Measurements from ENCODE around the gene TRIM10. TPM values are rescaled to one million over a fixed set of nuclear protein-coding genes. Genes with fewer than 3 reads are reported as not detected.

Gene TRIM10
- total RNA-seq, 3 donors from 2014 or later (not counting 1 experiment from before 2014, with no cell fraction given), result not detected

GRCh38 chr6:30103872-30104179 is 57.2 kb downstream of the TRIM10 start:
- Mint-ChIP-seq H3K27ac (no peak overlapping the region), H3K36me3 (no peaks in the 10 kb centered on the region), H3K9me3 (no peaks in the 10 kb centered on the region), H3K4me1 (peaks cover 34 to 37% of the 10 kb centered on the region in 2 donors), H3K4me3 (peak overlapping the region; percentile 73), H3K27me3 (ENCODE audit: low read depth in 2 of 2) (peaks cover 44 to 54% of the 10 kb centered on the region in 2 donors)
- H3K4me1 ChIP-seq (ENCODE audit: control insufficient read depth, insufficient read depth, low read length), result peaks cover 38% of the 10 kb centered on the region
- no peaks in the 10 kb centered on the region for H3K9me3 ChIP-seq (ENCODE audit: control insufficient read depth, insufficient read depth, low read length)
- no peak for TF ChIP-seq CTCF (IDR thresholded peaks at IDR 0.05)
- ATAC-seq (no peak), DNase-seq (no peak)
- no peak overlapping the region for H3K4me3 ChIP-seq (ENCODE audit: low read length)
- intact Hi-C loops (cut with micrococcal nuclease), result loop anchor here (1.0 to 5.0 kb wide), 3 partner anchors 27 to 293 kb away; no protein-coding TSS in a partner anchor
- 48% methylated on average over 3 of the region's 3 CpGs for WGBS (ENCODE audit: insufficient coverage)
- H3K27me3 ChIP-seq (ENCODE audit: control insufficient read depth, insufficient read depth, low read length), result peaks cover 29% of the 10 kb centered on the region
- H3K36me3 ChIP-seq (ENCODE audit: control insufficient read depth, insufficient read depth, low read length), result no peaks in the 10 kb centered on the region
- no peak overlapping the region for H3K27ac ChIP-seq (ENCODE audit: low read length)

GRCh38 chr6:30102970-30103871 is 57.8 kb downstream of the TRIM10 start:
- intact Hi-C loops (cut with micrococcal nuclease), result loop anchor here (1.0 to 5.0 kb wide), 3 partner anchors 28 to 294 kb away; no protein-coding TSS in a partner anchor
- Histone ChIP-seq H3K27ac (ENCODE audit: low read length) (peak overlapping the region; percentile 11), H3K9me3 (ENCODE audit: control insufficient read depth, insufficient read depth, low read length) (no peaks in the 10 kb centered on the region), H3K36me3 (ENCODE audit: control insufficient read depth, insufficient read depth, low read length) (no peaks in the 10 kb centered on the region), H3K27me3 (ENCODE audit: control insufficient read depth, insufficient read depth, low read length) (peaks cover 34% of the 10 kb centered on the region), H3K4me1 (ENCODE audit: control insufficient read depth, insufficient read depth, low read length) (peaks cover 38% of the 10 kb centered on the region), H3K4me3 (ENCODE audit: low read length) (peak overlapping the region; percentile 37)
- ATAC-seq (peak; percentile 89), DNase-seq (peak; percentile 72 to 92)
- WGBS (ENCODE audit: insufficient coverage), result 4% methylated on average over 36 of the region's 36 CpGs
- peak; percentile 84 for TF ChIP-seq CTCF (IDR thresholded peaks at IDR 0.05)
- Mint-ChIP-seq H3K4me3 (peak overlapping the region; percentile 73), H3K27ac (peak overlapping the region; percentile 71 to 80), H3K9me3 (no peaks in the 10 kb centered on the region), H3K36me3 (no peaks in the 10 kb centered on the region), H3K4me1 (peaks cover 34 to 37% of the 10 kb centered on the region in 2 donors), H3K27me3 (ENCODE audit: low read depth in 2 of 2) (peaks cover 44 to 54% of the 10 kb centered on the region in 2 donors)

GRCh38 chr6:30102414-30102969 is 58.5 kb downstream of the TRIM10 start:
- no peaks in the 10 kb centered on the region for H3K36me3 ChIP-seq (ENCODE audit: control insufficient read depth, insufficient read depth, low read length)
- TF ChIP-seq CTCF (IDR thresholded peaks at IDR 0.05), result no peak
- Mint-ChIP-seq H3K27me3 (ENCODE audit: low read depth in 2 of 2) (peaks cover 44 to 52% of the 10 kb centered on the region in 2 donors), H3K9me3 (no peaks in the 10 kb centered on the region), H3K27ac (peak overlapping the region; percentile 71 to 80), H3K4me1 (peaks cover 34 to 37% of the 10 kb centered on the region in 2 donors), H3K36me3 (no peaks in the 10 kb centered on the region), H3K4me3 (peak overlapping the region; percentile 73)
- DNase-seq (peak in 1 of 2 donors; percentile 33), ATAC-seq (peak; percentile 3 to 9 (median 5))
- peak overlapping the region; percentile 45 for H3K4me3 ChIP-seq (ENCODE audit: low read length)
- peaks cover 38% of the 10 kb centered on the region for H3K4me1 ChIP-seq (ENCODE audit: control insufficient read depth, insufficient read depth, low read length)
- peak overlapping the region; percentile 11 for H3K27ac ChIP-seq (ENCODE audit: low read length)
- peaks cover 36% of the 10 kb centered on the region for H3K27me3 ChIP-seq (ENCODE audit: control insufficient read depth, insufficient read depth, low read length)
- intact Hi-C loops (cut with micrococcal nuclease), result loop anchor here (5.0 kb wide), 1 partner anchor 295 kb away; no protein-coding TSS in a partner anchor
- WGBS (ENCODE audit: insufficient coverage), result 61% methylated on average over 13 of the region's 15 CpGs
- H3K9me3 ChIP-seq (ENCODE audit: control insufficient read depth, insufficient read depth, low read length), result no peaks in the 10 kb centered on the region

Other genes with a start within 250 kb of the TRIM10 start
- gene HLA-A, start 218.7 kb downstream of the TRIM10 start, total RNA-seq, result 1,000 to 10,000 TPM; 2,088 to 2,855 (median 2,731) TPM
- gene POLR1H, start 99.9 kb downstream of the TRIM10 start, total RNA-seq, result 10 to 100 TPM; 21.0 to 36.2 (median 28.5) TPM
- gene PPP1R11, start 94.0 kb downstream of the TRIM10 start, total RNA-seq, result 10 to 100 TPM; 52.9 to 75.3 (median 61.1) TPM
- not detected for gene RNF39, start 85.4 kb downstream of the TRIM10 start, total RNA-seq
- gene TRIM31, start 48.1 kb downstream of the TRIM10 start, total RNA-seq, result not detected
- gene TRIM40, start 25.1 kb downstream of the TRIM10 start, total RNA-seq, result under 1 TPM in 2 of 3 donors, not detected in 1; 0.26 to 0.30 TPM
- gene TRIM15, start 2.3 kb upstream of the TRIM10 start, total RNA-seq, result not detected
- 10 to 100 TPM; 69.3 to 73.7 (median 71.6) TPM for gene TRIM26, start 52.2 kb upstream of the TRIM10 start, total RNA-seq
- 10 to 100 TPM; 32.1 to 40.1 (median 38.5) TPM for gene TRIM39, start 165.7 kb upstream of the TRIM10 start, total RNA-seq
- 10 to 100 TPM; 24.6 to 33.3 (median 31.4) TPM for gene RPP21, start 183.9 kb upstream of the TRIM10 start, total RNA-seq